GM19395 (cell line): Measurements from ENCODE around the gene MRPS24.
"Not testable (repeated sequence)": the region's sequence is repeated elsewhere in the genome, so short reads cannot be mapped to it uniquely, and the experiment has no call there.

ENCODE experiments used
- ATAC-seq: cut with Tn5 transposase; IDR thresholded peaks from one replicate; pipeline ENCODE4 v1.9.1; 2021; ENCODE audit warnings: mild to moderate bottlenecking, moderate library complexity; ENCODE audit not compliant: unreplicated experiment

MRPS24 gene

GRCh38 chr7:43869006-43869866, at the start of gene MRPS24:
Gene MRPS24 (minus strand): TSS chr7:43869517. CDS start chr7:43869495, 22 bp downstream.
- ATAC-seq, result peak; percentile 94

GRCh38 chr7:43915907-43916306, 46.6 kb upstream of the MRPS24 start:
- ATAC-seq, result no peak

- no peak for ATAC-seq
Observed at GRCh38 chr7:43914795-43915194, 45.5 kb upstream of the MRPS24 start.

- peak; percentile 79 for ATAC-seq
Observed at GRCh38 chr7:43906331-43907010, 37.2 kb upstream of the MRPS24 start, which contains the start of gene URGCP. Gene URGCP (minus strand): TSS chr7:43906596. CDS start chr7:43906575, 21 bp downstream.

- ATAC-seq, result peak; percentile 56
Observed at GRCh38 chr7:43905956-43906330, 36.6 kb upstream of the MRPS24 start.

- ATAC-seq, result no peak
Observed at GRCh38 chr7:43905209-43905946, 36.1 kb upstream of the MRPS24 start.

GRCh38 chr7:43904533-43905208, 35.4 kb upstream of the MRPS24 start:
- no peak for ATAC-seq

GRCh38 chr7:43902542-43903054, 33.3 kb upstream of the MRPS24 start:
- ATAC-seq, result no peak

- not testable (repeated sequence) for ATAC-seq
Observed at GRCh38 chr7:43898571-43898970, 29.3 kb upstream of the MRPS24 start.

- ATAC-seq, result no peak
Observed at GRCh38 chr7:43895847-43896415, 26.6 kb upstream of the MRPS24 start.

- no peak for ATAC-seq
Observed at GRCh38 chr7:43891069-43891955, 22.0 kb upstream of the MRPS24 start.

GRCh38 chr7:43890468-43890867, 21.2 kb upstream of the MRPS24 start:
- no peak for ATAC-seq

- no peak for ATAC-seq
Observed at GRCh38 chr7:43888993-43889945, 20.0 kb upstream of the MRPS24 start.

GRCh38 chr7:43884617-43885016, 15.3 kb upstream of the MRPS24 start:
- ATAC-seq, result no peak

- ATAC-seq, result no peak
Observed at GRCh38 chr7:43884209-43884608, 14.9 kb upstream of the MRPS24 start.

GRCh38 chr7:43880596-43880995, 11.3 kb upstream of the MRPS24 start:
- no peak for ATAC-seq

- ATAC-seq, result no peak
Observed at GRCh38 chr7:43879477-43879876, 10.2 kb upstream of the MRPS24 start.

GRCh38 chr7:43878867-43879266, 9.6 kb upstream of the MRPS24 start:
- ATAC-seq, result no peak
